HS-5 (cell line): ENCODE measurements around the gene NEK7.
"Not testable (repeated sequence)": the region's sequence is repeated elsewhere in the genome, so short reads cannot be mapped to it uniquely, and the experiment has no call there.

Experiments used
- DNase-seq: peaks from one replicate; pipeline ENCODE4 v3.0.0-alpha.2; 2012; ENCODE audit warnings: low read depth

Gene NEK7

GRCh38 chr1:198171667-198172540, 15.1 kb downstream of the NEK7 start:
- no peak for DNase-seq

DNA sequence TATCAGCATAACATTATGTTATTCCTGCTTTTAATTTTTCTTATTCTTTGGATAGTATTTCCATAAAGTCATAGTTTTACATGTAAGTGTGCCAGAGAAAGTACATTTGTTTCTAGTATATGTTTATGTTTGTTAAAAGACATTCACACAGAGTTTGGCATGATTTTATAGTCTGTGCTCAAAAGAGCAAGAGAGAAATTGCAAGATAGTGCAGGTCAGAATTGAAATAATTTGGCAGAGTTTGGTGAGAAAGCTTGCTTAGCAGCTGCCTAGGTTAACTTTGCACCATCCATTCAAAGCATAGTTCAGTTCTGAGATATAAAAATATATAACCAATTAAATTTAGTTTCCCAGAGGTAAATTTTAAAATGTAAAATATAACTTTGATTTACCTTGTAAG, 17.0 kb downstream of the NEK7 start:
- no peak for DNase-seq

GRCh38 chr1:198174297-198174696, 17.5 kb downstream of the NEK7 start:
- DNase-seq, result no peak

GRCh38 chr1:198175423-198176170, 18.8 kb downstream of the NEK7 start:
- no peak for DNase-seq

DNA sequence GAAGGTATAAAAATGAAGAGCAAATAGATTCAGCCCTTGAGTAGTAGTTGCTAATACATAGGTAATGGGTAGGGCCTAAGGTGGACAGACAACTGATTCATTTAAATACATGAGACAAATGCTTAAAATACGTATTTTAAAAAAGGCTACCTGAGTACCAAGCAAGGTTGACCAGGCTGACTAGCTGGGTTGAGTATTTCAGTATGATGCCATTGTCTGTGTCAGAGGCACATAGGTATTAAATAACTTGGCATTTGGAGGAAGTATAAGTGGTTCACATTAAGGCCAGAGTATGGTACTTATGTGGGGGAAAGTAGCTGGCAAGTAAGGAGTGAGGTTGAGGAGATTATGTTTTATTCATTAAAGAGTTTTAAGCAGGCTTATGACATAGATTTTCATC, 19.4 kb downstream of the NEK7 start:
- no peak for DNase-seq

DNA sequence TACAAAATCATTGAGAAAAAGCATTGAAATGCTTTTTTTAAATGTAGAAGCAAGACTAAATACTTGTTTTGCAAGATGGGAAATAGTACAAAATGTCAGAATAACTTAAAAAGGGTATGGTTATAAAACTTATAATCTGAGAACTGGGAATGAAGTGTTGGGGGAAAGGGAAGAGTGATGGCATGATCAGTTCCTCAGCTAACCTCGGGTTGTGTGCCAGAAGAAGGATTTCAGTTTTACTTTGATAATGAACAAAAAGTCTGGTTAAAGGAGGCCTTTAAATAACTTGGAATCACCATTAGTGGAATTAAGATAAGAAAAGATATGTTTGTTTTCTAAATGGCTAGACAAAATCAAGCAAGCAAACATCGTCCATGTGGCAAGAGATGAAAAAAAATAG, 20.7 kb downstream of the NEK7 start:
- no peak for DNase-seq

GRCh38 chr1:198178615-198179014, 21.8 kb downstream of the NEK7 start:
- no peak for DNase-seq

DNA sequence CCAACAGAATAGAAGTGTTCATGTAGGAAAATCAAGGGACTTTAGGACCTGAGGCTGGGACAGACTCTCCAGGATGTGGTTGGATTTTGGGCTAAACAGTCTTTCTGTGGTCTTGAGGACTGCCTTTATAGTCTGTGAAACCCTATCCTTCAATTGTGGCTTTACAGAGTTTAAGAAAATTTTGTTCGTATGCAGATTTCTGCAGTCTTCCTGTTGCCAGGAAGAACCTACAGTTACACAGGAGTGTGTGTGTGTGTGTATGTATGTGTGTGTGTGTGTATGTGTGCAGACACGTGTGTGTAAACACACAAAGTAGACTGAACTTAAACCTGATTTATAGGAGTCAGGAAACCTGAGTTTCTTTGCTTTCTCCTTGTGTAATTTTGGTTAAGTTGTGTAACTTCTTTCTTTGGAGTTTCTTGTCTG, 22.8 kb downstream of the NEK7 start:
- no peak for DNase-seq

GRCh38 chr1:198183605-198184004, 26.8 kb downstream of the NEK7 start:
- DNase-seq, result no peak

DNA sequence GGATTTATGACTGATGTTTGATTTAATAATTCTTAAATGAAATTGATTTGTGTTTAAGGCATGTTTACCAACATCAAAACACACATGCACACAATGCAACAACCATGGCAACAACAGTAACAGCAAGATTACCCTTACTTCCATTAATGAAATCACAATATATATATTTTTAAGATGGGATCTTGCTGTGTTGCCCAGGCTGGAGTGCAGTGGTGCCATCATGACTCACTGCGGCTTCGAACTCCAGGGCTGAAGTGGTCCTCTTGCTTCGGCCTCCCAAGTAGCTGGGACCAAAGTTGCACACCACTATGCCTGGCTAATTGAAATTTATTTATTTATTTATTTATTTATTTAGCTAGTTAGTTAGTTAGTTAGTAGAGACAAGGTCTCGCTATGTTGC, 27.7 kb downstream of the NEK7 start:
- no peak for DNase-seq

DNA sequence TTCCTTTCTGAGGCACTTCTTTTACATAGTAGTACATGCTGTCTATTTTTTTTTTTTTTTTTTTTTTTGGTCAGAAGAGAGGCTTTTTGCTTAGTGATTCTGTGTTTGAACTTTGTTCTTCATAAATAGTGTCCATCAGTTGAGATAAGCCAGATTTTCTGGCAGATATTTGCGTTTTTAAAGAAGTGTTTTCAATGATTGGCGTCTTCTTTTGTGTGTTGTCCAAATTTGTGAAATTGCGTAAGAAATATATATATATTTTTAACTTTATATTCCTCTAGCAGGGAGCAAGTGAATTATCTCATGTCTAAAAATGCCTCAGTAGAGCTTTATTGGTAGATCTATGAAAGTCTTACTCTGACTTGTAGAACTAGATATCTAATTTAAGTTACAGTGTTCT, 28.3 kb downstream of the NEK7 start:
- no peak for DNase-seq

GRCh38 chr1:198185759-198186158, 29.0 kb downstream of the NEK7 start:
- DNase-seq, result no peak

GRCh38 chr1:198186916-198187580, 30.2 kb downstream of the NEK7 start:
- DNase-seq, result no peak

GRCh38 chr1:198187973-198188588, 31.3 kb downstream of the NEK7 start:
- DNase-seq, result no peak

DNA sequence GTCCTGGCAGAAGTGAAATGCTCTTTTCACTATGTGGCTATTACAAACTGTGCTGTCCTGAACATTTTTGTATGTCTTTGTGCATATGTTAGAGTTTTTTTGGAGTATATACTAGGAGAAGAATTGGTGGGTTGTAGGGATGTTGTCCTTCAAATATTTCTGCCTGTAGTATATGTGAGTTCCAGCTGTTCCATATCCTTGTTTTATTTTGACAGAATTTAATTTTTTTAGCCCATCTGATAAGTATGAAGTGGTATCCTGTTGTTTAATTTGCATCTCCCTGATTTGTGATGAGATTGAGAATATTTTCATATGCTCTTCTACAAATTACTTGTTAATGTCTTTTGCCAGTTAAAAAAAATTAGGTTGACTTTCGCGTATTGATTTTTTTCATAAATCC, 34.3 kb downstream of the NEK7 start:
- no peak for DNase-seq

DNA sequence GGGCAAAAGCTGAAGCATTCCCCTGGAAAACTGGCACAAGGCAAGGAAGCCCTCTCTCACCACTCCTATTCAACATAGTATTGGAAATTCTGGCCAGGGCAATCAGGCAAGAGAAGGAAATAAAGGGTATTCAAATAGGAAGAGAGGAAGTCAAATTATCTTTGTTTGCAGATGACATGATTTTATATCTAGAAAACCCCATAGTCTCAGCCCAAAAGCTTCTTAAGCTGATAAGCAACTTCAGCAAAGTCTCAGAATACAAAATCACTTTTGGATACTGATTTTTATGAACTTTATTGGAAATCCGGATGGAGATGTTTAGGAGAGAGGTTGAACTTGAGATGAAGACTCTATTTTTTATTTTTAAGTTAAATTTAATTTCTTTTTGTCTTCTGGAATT, 37.1 kb downstream of the NEK7 start:
- DNase-seq, result not testable (repeated sequence)

DNA sequence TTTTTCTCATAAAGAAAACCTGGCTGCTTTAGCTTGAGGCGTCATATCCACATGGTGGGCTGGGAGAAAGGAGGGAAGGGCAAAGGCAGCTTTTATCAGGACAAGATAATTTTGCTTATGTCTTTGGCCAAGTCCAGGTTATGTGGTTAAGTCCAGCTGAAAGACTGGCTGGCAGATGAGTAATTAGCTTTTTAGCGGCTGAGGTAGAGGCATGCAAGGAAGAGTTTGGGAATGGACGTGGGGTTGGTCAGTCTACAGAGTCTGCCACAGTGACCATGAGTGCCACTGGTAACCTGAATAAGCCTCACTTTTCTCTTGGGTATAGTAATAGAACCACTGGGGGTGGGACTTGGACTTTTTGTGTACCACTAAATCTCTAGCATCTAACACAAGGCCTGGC, 39.8 kb downstream of the NEK7 start:
- no peak for DNase-seq

DNA sequence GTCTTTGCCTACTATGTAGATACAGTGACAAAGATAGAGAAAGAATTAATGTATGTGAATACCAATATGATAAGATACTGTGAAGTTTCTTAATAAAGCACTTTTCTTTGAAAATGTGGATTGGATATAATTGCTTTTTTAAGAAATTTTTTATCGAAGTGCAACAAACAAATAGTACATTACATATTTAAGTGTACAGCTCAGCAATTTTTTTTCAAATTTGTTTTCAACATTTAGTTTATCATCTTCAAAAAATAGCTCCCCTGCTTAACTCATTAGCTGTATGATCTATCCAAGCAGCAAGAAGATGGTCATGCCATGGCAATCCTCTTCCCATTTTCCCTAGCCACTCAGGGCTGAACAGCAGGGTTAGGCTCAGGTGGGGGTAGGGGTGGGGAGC, 40.5 kb downstream of the NEK7 start:
- DNase-seq, result no peak

DNA sequence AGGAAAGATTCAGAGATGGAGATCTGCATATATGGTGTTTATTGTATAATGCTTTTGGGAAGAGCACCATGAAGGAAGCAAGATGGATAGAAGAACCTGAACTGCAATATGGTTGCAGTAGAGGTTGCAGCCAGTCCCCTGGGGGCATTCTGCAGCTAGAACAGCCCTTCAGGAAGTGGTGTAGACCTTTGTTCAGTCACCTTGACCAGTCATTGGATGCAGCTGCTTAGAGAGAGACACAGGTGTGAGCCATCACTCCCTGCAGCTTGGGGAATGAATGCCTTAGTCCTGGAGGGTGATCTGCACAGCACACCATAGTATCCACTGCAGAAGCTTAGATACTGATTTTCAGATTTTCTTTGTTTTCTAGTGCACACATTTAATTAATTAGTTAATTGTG, 42.3 kb downstream of the NEK7 start:
- DNase-seq, result no peak

DNA sequence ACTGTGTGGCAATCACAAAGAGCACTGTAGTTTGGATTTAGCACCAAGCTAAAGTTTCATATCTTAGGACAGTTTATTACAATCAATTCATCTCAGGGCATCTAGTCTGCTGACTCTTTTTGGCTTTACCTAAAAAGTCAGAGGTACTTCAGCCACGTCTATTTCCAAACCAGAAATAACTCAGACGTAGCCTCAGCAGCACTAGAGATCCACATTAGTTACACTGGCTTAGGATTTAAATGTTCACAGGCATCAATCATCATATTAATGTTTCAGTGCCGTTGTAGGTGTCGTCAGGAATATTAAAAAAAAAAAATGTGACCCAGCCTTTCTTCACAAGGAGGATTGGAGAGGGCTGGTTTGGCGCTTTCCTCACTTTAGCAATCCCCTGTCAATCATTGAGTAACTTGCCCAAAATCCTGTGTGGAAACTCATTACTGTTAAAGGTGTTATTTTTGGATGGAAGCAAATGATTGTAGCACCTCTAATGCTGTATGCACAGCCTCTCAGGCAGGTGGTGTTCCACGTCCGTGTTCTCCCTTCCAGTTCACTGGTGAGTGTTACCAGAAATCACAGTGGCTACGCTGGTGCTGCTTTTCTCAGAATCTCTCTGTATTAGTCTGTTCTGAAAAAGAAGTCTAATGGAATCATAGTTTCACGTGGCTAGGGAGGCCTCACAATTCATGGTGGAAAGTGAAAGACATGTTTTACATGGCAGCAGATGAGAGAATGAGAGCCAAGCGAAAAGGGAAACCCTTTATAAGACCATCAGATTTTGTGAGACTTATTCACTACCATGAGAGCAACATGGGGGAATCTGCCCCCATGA, 45.4 kb downstream of the NEK7 start:
- no peak for DNase-seq

- DNase-seq, result no peak
These were observed 46.6 kb downstream of the NEK7 start for GRCh38 chr1:198203434-198203833.
